ENCODE measurements around the gene PER2. TPM values are rescaled to one million over a fixed set of nuclear protein-coding genes. Genes with fewer than 3 reads are reported as not detected.

PER2 gene
- total RNA-seq, 4 donors from 2014 or later: 4.1 to 7.5 (median 6.7) TPM

- Histone ChIP-seq H3K4me3 (no peak overlapping the region), H3K27ac (no peak overlapping the region), H3K9me3 (no peaks in the 10 kb centered on the region), H3K4me1 (peaks cover 0 to 9% of the 10 kb centered on the region in 2 donors), H3K36me3 (no peaks in the 10 kb centered on the region), H3K27me3 (no peaks in the 10 kb centered on the region)
- DNase-seq (no peak), ATAC-seq (no peak)
- in situ Hi-C loops (cut with MboI; ENCODE audit: low sequenced_read_pairs in 4 of 4) (no loop called here), intact Hi-C loops (cut with DNase I; ENCODE audit: low total_unique reads) (no loop called here)
- TF ChIP-seq CTCF (IDR thresholded peaks at IDR 0.05 in 4 of 5, conservative IDR thresholded peaks at IDR 0.05 in 1 of 5) (no peak), POLR2A (IDR thresholded peaks at IDR 0.05) (no peak)
Measured at GRCh38 chr2:238302087-238302486, 13.7 kb upstream of the PER2 start.

GRCh38 chr2:238299803-238300202 is 11.4 kb upstream of the PER2 start:
- no peaks in the 10 kb centered on the region for H3K27me3 ChIP-seq
- no peaks in the 10 kb centered on the region for H3K9me3 ChIP-seq
- H3K4me1 ChIP-seq: peaks cover 0 to 9% of the 10 kb centered on the region in 2 donors
- no peak overlapping the region for H3K27ac ChIP-seq
- in situ Hi-C loops (cut with MboI; ENCODE audit: low sequenced_read_pairs in 4 of 4): no loop called here
- H3K36me3 ChIP-seq: no peaks in the 10 kb centered on the region
- ATAC-seq (no peak), DNase-seq (no peak)
- H3K4me3 ChIP-seq: no peak overlapping the region
- intact Hi-C loops (cut with DNase I; ENCODE audit: low total_unique reads): no loop called here
- TF ChIP-seq POLR2A (IDR thresholded peaks at IDR 0.05) (no peak), CTCF (IDR thresholded peaks at IDR 0.05 in 4 of 5, conservative IDR thresholded peaks at IDR 0.05 in 1 of 5) (no peak)

- intact Hi-C loops (cut with DNase I; ENCODE audit: low total_unique reads): no loop called here
- Histone ChIP-seq H3K27me3 (no peaks in the 10 kb centered on the region), H3K9me3 (no peaks in the 10 kb centered on the region), H3K4me1 (peaks cover 0 to 9% of the 10 kb centered on the region in 2 donors), H3K4me3 (no peak overlapping the region), H3K27ac (no peak overlapping the region), H3K36me3 (no peaks in the 10 kb centered on the region)
- in situ Hi-C loops (cut with MboI; ENCODE audit: low sequenced_read_pairs in 4 of 4): no loop called here
- TF ChIP-seq CTCF (IDR thresholded peaks at IDR 0.05 in 4 of 5, conservative IDR thresholded peaks at IDR 0.05 in 1 of 5) (no peak), POLR2A (IDR thresholded peaks at IDR 0.05) (no peak)
- ATAC-seq (no peak), DNase-seq (no peak)
Measured at GRCh38 chr2:238296638-238297457, 8.4 kb upstream of the PER2 start.

GRCh38 chr2:238295144-238296112 is 7.0 kb upstream of the PER2 start:
- Histone ChIP-seq H3K4me1 (peaks cover 0 to 9% of the 10 kb centered on the region in 2 donors), H3K36me3 (no peaks in the 10 kb centered on the region), H3K27me3 (no peaks in the 10 kb centered on the region), H3K27ac (no peak overlapping the region), H3K9me3 (no peaks in the 10 kb centered on the region), H3K4me3 (no peak overlapping the region)
- no peak for DNase-seq
- TF ChIP-seq CTCF (IDR thresholded peaks at IDR 0.05 in 4 of 5, conservative IDR thresholded peaks at IDR 0.05 in 1 of 5): no peak
- no peak for TF ChIP-seq POLR2A (IDR thresholded peaks at IDR 0.05)
- no peak for ATAC-seq
- intact Hi-C loops (cut with DNase I; ENCODE audit: low total_unique reads): no loop called here
- in situ Hi-C loops (cut with MboI; ENCODE audit: low sequenced_read_pairs in 4 of 4): no loop called here

Measured in gastrocnemius medialis (tissue), 4 donors.